ENCODE results near the gene UBE2C.

DNA sequence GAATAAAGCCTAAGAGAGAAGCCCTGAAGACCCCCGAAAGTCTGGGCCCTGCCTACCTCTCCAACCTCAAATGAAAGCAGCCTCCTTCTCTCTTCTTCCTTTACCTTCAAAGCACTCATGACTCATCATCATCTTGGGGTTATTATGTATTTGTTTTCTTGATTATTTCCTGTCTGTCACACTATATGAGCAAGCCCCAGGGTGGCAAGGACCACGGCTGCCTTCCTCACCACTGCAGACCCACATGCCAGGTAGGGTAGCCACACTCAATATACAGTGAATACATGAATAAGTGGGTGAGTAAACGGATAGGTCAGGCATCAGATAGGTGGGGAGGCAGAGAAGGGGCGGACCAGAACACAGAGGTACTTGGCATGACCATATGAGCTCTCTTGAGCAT is 29.6 kb upstream of the UBE2C start:
- TF ChIP-seq, protein P1, sequence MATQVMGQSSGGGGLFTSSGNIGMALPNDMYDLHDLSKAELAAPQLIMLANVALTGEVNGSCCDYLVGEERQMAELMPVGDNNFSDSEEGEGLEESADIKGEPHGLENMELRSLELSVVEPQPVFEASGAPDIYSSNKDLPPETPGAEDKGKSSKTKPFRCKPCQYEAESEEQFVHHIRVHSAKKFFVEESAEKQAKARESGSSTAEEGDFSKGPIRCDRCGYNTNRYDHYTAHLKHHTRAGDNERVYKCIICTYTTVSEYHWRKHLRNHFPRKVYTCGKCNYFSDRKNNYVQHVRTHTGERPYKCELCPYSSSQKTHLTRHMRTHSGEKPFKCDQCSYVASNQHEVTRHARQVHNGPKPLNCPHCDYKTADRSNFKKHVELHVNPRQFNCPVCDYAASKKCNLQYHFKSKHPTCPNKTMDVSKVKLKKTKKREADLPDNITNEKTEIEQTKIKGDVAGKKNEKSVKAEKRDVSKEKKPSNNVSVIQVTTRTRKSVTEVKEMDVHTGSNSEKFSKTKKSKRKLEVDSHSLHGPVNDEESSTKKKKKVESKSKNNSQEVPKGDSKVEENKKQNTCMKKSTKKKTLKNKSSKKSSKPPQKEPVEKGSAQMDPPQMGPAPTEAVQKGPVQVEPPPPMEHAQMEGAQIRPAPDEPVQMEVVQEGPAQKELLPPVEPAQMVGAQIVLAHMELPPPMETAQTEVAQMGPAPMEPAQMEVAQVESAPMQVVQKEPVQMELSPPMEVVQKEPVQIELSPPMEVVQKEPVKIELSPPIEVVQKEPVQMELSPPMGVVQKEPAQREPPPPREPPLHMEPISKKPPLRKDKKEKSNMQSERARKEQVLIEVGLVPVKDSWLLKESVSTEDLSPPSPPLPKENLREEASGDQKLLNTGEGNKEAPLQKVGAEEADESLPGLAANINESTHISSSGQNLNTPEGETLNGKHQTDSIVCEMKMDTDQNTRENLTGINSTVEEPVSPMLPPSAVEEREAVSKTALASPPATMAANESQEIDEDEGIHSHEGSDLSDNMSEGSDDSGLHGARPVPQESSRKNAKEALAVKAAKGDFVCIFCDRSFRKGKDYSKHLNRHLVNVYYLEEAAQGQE (IDR thresholded peaks at IDR 0.05; ENCODE audit: borderline replicate concordance): no peak
- TF ChIP-seq, protein P2, sequence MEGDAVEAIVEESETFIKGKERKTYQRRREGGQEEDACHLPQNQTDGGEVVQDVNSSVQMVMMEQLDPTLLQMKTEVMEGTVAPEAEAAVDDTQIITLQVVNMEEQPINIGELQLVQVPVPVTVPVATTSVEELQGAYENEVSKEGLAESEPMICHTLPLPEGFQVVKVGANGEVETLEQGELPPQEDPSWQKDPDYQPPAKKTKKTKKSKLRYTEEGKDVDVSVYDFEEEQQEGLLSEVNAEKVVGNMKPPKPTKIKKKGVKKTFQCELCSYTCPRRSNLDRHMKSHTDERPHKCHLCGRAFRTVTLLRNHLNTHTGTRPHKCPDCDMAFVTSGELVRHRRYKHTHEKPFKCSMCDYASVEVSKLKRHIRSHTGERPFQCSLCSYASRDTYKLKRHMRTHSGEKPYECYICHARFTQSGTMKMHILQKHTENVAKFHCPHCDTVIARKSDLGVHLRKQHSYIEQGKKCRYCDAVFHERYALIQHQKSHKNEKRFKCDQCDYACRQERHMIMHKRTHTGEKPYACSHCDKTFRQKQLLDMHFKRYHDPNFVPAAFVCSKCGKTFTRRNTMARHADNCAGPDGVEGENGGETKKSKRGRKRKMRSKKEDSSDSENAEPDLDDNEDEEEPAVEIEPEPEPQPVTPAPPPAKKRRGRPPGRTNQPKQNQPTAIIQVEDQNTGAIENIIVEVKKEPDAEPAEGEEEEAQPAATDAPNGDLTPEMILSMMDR (IDR thresholded peaks at IDR 0.05; ENCODE audit: poor library complexity, severe bottlenecking): no peak

All from neural cell (in vitro differentiated cells).